ENCODE data around the gene FGF12.

The FGF12 gene

DNA sequence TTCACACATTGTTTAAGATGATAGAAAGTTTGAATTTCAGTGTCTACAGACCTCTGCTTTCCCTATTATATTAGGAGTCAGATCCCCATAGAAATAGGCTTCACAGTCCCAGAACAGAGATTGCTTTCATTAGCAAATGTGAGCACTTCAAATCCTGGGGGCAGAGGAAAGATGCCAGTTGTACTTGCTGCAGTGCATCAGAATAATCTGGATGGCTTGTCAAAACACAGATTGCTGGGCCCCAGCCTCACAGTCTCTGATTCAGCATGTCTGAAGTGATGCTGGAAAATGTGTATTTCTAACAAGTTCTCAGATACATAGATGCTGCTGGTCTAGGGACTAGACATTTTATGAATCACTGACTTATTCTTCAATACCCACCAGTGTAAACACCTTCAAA is 375.2 kb downstream of the FGF12 start:
- no peak for TF ChIP-seq EZH2phosphoT487 (conservative IDR thresholded peaks at IDR 0.05; ENCODE audit: low read length)
- TF ChIP-seq, protein P1, sequence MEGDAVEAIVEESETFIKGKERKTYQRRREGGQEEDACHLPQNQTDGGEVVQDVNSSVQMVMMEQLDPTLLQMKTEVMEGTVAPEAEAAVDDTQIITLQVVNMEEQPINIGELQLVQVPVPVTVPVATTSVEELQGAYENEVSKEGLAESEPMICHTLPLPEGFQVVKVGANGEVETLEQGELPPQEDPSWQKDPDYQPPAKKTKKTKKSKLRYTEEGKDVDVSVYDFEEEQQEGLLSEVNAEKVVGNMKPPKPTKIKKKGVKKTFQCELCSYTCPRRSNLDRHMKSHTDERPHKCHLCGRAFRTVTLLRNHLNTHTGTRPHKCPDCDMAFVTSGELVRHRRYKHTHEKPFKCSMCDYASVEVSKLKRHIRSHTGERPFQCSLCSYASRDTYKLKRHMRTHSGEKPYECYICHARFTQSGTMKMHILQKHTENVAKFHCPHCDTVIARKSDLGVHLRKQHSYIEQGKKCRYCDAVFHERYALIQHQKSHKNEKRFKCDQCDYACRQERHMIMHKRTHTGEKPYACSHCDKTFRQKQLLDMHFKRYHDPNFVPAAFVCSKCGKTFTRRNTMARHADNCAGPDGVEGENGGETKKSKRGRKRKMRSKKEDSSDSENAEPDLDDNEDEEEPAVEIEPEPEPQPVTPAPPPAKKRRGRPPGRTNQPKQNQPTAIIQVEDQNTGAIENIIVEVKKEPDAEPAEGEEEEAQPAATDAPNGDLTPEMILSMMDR (IDR thresholded peaks at IDR 0.05; ENCODE audit: insufficient read depth, low read length, poor library complexity, severe bottlenecking), result no peak
- Histone ChIP-seq H3K4me2 (ENCODE audit: low read depth, low read length, poor library complexity, severe bottlenecking) (no peak overlapping the region), H3K27ac (ENCODE audit: low read depth, low read length) (no peak overlapping the region), H3F3A (ENCODE audit: insufficient read depth) (no peaks in the 10 kb centered on the region), H3K36me3 (ENCODE audit: low read length) (no peaks in the 10 kb centered on the region), H3K27me3 (ENCODE audit: low read length) (no peaks in the 10 kb centered on the region), H3K9me3 (ENCODE audit: insufficient read depth, low read length) (no peaks in the 10 kb centered on the region), H3K9me2 (replicated peaks; ENCODE audit: insufficient read depth, low read length) (no peaks in the 10 kb centered on the region), H3K9ac (ENCODE audit: low read length) (no peak overlapping the region), H3K79me2 (ENCODE audit: insufficient read depth, low read length) (no peaks in the 10 kb centered on the region), H4K20me1 (ENCODE audit: low read depth, low read length) (no peaks in the 10 kb centered on the region), H2AFZ (ENCODE audit: low read depth, low read length, severe bottlenecking) (no peak overlapping the region), H3K4me3 (ENCODE audit: insufficient read depth, low read length, poor library complexity, severe bottlenecking) (no peak overlapping the region)

- Histone ChIP-seq H3F3A (ENCODE audit: insufficient read depth) (no peaks in the 10 kb centered on the region), H3K27me3 (ENCODE audit: low read length) (no peaks in the 10 kb centered on the region), H3K36me3 (ENCODE audit: low read length) (no peaks in the 10 kb centered on the region), H3K9me2 (replicated peaks; ENCODE audit: insufficient read depth, low read length) (no peaks in the 10 kb centered on the region), H2AFZ (ENCODE audit: low read depth, low read length, severe bottlenecking) (no peak overlapping the region), H3K27ac (ENCODE audit: low read depth, low read length) (no peak overlapping the region), H3K4me3 (ENCODE audit: insufficient read depth, low read length, poor library complexity, severe bottlenecking) (no peak overlapping the region), H3K9ac (ENCODE audit: low read length) (no peak overlapping the region), H3K4me2 (ENCODE audit: low read depth, low read length, poor library complexity, severe bottlenecking) (no peak overlapping the region), H3K79me2 (ENCODE audit: insufficient read depth, low read length) (no peaks in the 10 kb centered on the region), H4K20me1 (ENCODE audit: low read depth, low read length) (no peaks in the 10 kb centered on the region), H3K9me3 (ENCODE audit: insufficient read depth, low read length) (no peaks in the 10 kb centered on the region)
- TF ChIP-seq, protein P1 (IDR thresholded peaks at IDR 0.05; ENCODE audit: insufficient read depth, low read length, poor library complexity, severe bottlenecking), result no peak
- no peak for TF ChIP-seq EZH2phosphoT487 (conservative IDR thresholded peaks at IDR 0.05; ENCODE audit: low read length)
Measured at GRCh38 chr3:192351441-192351840, 375.9 kb downstream of the FGF12 start.

DNA sequence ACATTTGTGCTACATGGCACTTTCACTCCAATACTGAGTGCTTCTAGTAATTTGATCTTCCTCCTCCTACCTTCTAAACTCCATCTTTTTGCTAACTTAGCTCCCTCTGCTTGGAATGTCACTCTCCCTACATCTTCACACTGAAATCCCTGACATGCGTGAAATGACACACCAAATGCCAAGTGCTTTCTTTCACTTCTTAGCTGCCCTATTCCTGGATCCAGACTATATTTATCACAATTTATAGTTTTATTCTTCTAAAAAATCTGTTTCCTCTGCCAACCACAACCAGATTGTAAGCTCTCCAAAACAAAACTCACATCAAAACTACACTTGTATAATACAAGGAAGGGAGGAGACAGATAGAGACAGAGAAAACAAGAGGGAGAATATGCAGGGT is 387.3 kb downstream of the FGF12 start:
- H3K9me3 ChIP-seq (ENCODE audit: insufficient read depth, low read length), result no peaks in the 10 kb centered on the region
- no peak overlapping the region for H3K27ac ChIP-seq (ENCODE audit: low read depth, low read length)
- H3K27me3 ChIP-seq (ENCODE audit: low read length), result no peaks in the 10 kb centered on the region
- H3K9ac ChIP-seq (ENCODE audit: low read length), result no peak overlapping the region
- H3K4me2 ChIP-seq (ENCODE audit: low read depth, low read length, poor library complexity, severe bottlenecking), result no peak overlapping the region
- no peaks in the 10 kb centered on the region for H4K20me1 ChIP-seq (ENCODE audit: low read depth, low read length)
- no peaks in the 10 kb centered on the region for H3K9me2 ChIP-seq (replicated peaks; ENCODE audit: insufficient read depth, low read length)
- H3K36me3 ChIP-seq (ENCODE audit: low read length), result no peaks in the 10 kb centered on the region
- no peaks in the 10 kb centered on the region for H3F3A ChIP-seq (ENCODE audit: insufficient read depth)
- no peak for TF ChIP-seq EZH2phosphoT487 (conservative IDR thresholded peaks at IDR 0.05; ENCODE audit: low read length)
- TF ChIP-seq, protein P1 (IDR thresholded peaks at IDR 0.05; ENCODE audit: insufficient read depth, low read length, poor library complexity, severe bottlenecking), result no peak
- no peak overlapping the region for H2AFZ ChIP-seq (ENCODE audit: low read depth, low read length, severe bottlenecking)
- no peak overlapping the region for H3K4me3 ChIP-seq (ENCODE audit: insufficient read depth, low read length, poor library complexity, severe bottlenecking)
- no peaks in the 10 kb centered on the region for H3K79me2 ChIP-seq (ENCODE audit: insufficient read depth, low read length)

All from SU-DHL-6 (cell line).